OCI-LY1 (cell line): ENCODE data around the gene KIF11.

Experiments used
- EZH2 ChIP-seq: fragments of 200-600 bp; sonication (generic), shearing (Covaris generic); IDR thresholded peaks from 2 replicates; pipeline ENCODE4 v1.8.0; 2017; ENCODE audit warnings: borderline replicate concordance, mixed run types, mild to moderate bottlenecking, antibody characterized with exemption, low read length, moderate library complexity, mixed read lengths
- TF ChIP-seq, protein P1 (sequence below): fragments of 200-600 bp; sonication (generic), shearing (Covaris generic); IDR thresholded peaks from 2 replicates; pipeline ENCODE4 v1.5.1; 2017; ENCODE audit warnings: mild to moderate bottlenecking, antibody characterized with exemption, low read length, moderate library complexity, mixed read lengths

DNA sequence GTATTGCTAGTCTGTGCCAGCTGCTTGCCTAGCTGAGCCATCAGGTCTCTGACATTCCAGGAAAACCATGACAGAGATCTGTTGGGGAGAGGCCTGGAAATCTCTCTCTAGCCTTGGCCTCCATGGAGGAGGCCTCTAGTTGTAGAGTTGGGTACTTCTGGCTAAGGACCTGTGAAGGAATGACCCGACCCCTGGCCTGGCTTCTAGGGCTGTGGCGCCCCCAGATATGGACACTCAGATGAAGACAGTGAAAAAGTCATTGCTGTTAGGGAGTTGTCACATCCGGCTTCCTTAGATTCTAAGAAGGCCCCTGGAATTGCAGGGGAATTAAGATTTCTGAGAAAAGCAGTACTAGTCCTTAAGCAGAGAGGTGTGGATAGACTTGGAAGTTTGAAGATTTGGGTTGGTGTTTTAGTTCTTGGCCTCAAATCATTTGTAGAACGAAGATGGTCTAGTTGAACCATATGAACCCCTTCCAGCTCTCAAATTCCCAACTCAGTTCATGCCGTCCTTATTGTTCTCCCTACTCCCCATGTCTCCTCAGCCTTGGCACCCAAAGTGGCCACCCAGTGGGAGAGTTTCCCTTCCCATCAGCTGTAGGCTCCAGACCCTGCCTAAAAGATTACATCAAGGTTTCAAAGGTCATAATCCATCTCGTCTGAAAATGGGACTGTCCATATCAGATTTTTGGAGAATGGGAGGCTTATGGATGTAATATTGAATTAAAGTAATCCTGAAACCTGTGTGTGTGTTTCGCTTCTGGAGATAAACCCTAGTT, 103.9 kb downstream of the KIF11 start:
- TF ChIP-seq EZH2: no peak
- TF ChIP-seq, protein P1, sequence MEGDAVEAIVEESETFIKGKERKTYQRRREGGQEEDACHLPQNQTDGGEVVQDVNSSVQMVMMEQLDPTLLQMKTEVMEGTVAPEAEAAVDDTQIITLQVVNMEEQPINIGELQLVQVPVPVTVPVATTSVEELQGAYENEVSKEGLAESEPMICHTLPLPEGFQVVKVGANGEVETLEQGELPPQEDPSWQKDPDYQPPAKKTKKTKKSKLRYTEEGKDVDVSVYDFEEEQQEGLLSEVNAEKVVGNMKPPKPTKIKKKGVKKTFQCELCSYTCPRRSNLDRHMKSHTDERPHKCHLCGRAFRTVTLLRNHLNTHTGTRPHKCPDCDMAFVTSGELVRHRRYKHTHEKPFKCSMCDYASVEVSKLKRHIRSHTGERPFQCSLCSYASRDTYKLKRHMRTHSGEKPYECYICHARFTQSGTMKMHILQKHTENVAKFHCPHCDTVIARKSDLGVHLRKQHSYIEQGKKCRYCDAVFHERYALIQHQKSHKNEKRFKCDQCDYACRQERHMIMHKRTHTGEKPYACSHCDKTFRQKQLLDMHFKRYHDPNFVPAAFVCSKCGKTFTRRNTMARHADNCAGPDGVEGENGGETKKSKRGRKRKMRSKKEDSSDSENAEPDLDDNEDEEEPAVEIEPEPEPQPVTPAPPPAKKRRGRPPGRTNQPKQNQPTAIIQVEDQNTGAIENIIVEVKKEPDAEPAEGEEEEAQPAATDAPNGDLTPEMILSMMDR: no peak
